Adrenal gland (tissue), 5 donors: ENCODE data around the gene TMEM145.

ENCODE experiments used
- POLR2A ChIP-seq, 2 donors: fragments of 450-650 bp; IDR thresholded peaks; one replicate each; pipeline ENCODE4 v1.6.1; 2017; ENCODE audit warnings: antibody characterized with exemption in 2 of 2, mild to moderate bottlenecking in 2 of 2, moderate library complexity in 1 of 2
- TF ChIP-seq, protein P1 (sequence below), 6 experiments: fragments of 450-650 bp in 4 of 6; fragments of 200-600 bp in 2 of 6; sonication (generic) in 1 of 6; IDR thresholded peaks; 1 replicate in 5 of 6; 2 replicates in 1 of 6; pipeline versions ENCODE4 v1.5.1 to v1.8.0; 2016 to 2021; ENCODE audit warnings: antibody characterized with exemption in 6 of 6, mild to moderate bottlenecking in 2 of 6, moderate library complexity in 1 of 6
- donor health status: DM: no; HTN: no; CAD: no.

DNA sequence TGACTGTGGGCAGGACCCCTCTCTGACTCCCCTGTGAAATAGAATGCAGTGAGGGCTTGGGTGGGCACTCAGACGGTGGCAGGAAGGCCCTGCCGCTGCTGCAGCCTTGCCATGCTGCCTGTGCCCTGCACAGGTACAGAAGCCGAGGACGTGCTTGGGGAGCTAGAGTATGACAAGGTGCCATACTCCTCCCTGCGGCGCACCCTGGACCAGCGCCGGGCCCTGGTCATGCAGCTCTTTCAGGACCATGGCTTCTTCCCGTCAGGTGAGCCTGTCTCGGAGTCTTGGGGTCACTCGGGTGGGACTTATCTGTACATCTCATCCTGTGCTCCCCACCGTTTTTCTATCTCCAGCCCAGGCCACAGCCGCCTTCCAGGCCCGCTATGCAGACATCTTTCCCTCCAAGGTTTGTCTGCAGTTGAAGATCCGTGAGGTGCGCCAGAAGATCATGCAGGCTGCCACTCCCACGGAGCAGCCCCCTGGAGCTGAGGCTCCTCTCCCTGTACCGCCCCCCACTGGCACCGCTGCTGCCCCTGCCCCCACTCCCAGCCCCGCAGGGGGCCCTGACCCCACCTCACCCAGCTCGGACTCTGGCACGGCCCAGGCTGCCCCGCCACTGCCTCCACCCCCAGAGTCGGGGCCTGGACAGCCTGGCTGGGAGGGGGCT, 18.5 kb upstream of the TMEM145 start:
- no peak for TF ChIP-seq POLR2A (IDR thresholded peaks at IDR 0.05)
- TF ChIP-seq, protein P1, sequence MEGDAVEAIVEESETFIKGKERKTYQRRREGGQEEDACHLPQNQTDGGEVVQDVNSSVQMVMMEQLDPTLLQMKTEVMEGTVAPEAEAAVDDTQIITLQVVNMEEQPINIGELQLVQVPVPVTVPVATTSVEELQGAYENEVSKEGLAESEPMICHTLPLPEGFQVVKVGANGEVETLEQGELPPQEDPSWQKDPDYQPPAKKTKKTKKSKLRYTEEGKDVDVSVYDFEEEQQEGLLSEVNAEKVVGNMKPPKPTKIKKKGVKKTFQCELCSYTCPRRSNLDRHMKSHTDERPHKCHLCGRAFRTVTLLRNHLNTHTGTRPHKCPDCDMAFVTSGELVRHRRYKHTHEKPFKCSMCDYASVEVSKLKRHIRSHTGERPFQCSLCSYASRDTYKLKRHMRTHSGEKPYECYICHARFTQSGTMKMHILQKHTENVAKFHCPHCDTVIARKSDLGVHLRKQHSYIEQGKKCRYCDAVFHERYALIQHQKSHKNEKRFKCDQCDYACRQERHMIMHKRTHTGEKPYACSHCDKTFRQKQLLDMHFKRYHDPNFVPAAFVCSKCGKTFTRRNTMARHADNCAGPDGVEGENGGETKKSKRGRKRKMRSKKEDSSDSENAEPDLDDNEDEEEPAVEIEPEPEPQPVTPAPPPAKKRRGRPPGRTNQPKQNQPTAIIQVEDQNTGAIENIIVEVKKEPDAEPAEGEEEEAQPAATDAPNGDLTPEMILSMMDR (IDR thresholded peaks at IDR 0.05) = no peak
